Esophagus muscularis mucosa (tissue), 3 donors: Measurements from ENCODE around the gene ASNSD1.

ENCODE experiments used
- CTCF ChIP-seq, 3 experiments: fragments of 200-600 bp in 2 of 3; fragments of 450-650 bp in 1 of 3; sonication (generic) in 2 of 3; IDR thresholded peaks; one replicate each; pipeline ENCODE4 v1.5.1; 2017 to 2019; ENCODE audit warnings: antibody characterized with exemption in 3 of 3, mild to moderate bottlenecking in 2 of 3, moderate library complexity in 1 of 3
- POLR2A ChIP-seq: fragments of 450-650 bp; IDR thresholded peaks from one replicate; pipeline ENCODE4 v1.6.1; 2017; ENCODE audit warnings: antibody characterized with exemption, moderate library complexity, mild to moderate bottlenecking, low read depth

- TF ChIP-seq POLR2A (no peak), CTCF (IDR thresholded peaks at IDR 0.05) (no peak)
Measured at GRCh38 chr2:189613077-189613636, 48.1 kb upstream of the ASNSD1 start.
